ENCODE results near the gene GNLY. TPM values are rescaled to one million over a fixed set of nuclear protein-coding genes. Genes with fewer than 3 reads are reported as not detected.

GNLY gene
- total RNA-seq, 1 donor from 2014 or later, result 21.5 TPM

DNA sequence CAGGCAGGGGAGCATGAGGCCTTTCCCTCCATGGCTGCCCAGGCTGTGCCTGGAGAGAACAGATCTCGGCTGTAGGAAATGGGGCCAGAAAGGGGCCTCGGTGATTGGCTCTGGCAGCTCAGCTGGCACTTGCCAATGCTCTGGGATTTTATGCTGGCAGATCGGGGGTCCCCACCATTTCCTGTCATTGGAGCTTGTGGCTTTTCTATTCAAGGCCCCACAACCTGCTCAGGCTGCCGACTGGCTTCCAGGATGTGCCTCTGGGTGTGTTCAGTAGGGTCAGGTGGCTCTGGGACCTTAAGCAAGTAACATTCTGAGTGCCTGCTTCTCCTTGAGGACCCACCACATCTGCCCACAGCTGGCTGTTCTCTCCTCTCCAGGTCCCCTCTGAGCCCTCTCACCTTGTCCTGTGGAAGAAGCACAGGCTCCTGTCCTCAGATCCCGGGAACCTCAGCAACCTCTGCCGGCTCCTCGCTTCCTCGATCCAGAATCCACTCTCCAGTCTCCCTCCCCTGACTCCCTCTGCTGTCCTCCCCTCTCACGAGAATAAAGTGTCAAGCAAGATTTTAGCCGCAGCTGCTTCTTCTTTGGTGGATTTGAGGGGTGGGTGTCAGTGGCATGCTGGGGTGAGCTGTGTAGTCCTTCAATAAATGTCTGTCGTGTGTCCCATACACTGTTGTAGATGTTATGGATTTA, 4.2 kb downstream of the GNLY start:
- TF ChIP-seq, protein P1, sequence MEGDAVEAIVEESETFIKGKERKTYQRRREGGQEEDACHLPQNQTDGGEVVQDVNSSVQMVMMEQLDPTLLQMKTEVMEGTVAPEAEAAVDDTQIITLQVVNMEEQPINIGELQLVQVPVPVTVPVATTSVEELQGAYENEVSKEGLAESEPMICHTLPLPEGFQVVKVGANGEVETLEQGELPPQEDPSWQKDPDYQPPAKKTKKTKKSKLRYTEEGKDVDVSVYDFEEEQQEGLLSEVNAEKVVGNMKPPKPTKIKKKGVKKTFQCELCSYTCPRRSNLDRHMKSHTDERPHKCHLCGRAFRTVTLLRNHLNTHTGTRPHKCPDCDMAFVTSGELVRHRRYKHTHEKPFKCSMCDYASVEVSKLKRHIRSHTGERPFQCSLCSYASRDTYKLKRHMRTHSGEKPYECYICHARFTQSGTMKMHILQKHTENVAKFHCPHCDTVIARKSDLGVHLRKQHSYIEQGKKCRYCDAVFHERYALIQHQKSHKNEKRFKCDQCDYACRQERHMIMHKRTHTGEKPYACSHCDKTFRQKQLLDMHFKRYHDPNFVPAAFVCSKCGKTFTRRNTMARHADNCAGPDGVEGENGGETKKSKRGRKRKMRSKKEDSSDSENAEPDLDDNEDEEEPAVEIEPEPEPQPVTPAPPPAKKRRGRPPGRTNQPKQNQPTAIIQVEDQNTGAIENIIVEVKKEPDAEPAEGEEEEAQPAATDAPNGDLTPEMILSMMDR (IDR thresholded peaks at IDR 0.05), result no peak
- Histone ChIP-seq H3K27ac (peak overlapping the region; percentile 26), H3K4me3 (no peak overlapping the region), H3K27me3 (ENCODE audit: low read depth) (no peaks in the 10 kb centered on the region), H3K4me1 (no peaks in the 10 kb centered on the region), H3K36me3 (no peaks in the 10 kb centered on the region), H3K9me3 (no peaks in the 10 kb centered on the region)
- ATAC-seq, result no peak
- intact Hi-C loops (cut with DNase I), result no loop called here
- no peak for DNase-seq

DNA sequence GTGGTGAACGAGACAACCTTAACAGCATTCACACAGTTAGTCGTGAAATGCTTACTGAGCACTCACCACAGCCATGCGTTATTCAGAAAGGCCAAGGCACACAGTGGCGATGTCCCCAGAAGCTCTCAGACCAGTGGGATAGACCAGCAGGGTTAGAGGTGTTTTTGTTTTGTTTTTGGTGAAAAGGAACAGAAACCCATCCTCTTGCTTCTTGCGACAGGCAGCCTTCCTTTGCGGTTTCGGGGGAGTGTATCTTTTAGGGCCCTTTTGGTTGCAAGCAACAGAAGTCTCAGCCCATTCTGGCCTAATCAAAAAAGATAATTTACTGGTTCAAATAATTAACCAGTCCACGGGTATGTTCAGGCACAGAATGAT, 4.7 kb downstream of the GNLY start:
- Histone ChIP-seq H3K27ac (no peak overlapping the region), H3K9me3 (no peaks in the 10 kb centered on the region), H3K27me3 (ENCODE audit: low read depth) (no peaks in the 10 kb centered on the region), H3K4me1 (peaks cover 3% of the 10 kb centered on the region), H3K36me3 (no peaks in the 10 kb centered on the region), H3K4me3 (no peak overlapping the region)
- TF ChIP-seq, protein P1 (IDR thresholded peaks at IDR 0.05), result no peak
- intact Hi-C loops (cut with DNase I), result no loop called here
- peak in 1 of 2 donors; percentile 22 for ATAC-seq
- no peak for DNase-seq

DNA sequence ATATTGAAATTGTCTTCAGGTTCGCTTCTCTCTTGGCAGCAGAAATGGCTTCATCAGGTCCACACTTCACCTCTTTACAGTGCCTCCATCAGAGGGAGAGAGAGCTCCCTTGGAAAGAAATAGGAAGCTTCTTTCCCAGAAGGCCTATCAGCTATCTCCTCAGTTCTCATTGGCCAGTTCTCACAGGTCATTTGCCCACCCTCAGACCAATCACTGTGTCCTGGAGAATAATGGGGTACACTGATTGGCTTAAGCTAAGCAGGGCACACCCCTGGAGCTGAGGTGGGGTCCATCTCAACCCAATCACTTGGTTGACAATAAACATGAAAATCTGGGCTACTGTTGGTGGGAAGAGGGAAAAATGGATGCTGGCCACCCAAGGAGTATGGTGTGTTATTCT, 5.2 kb downstream of the GNLY start:
- H3K4me1 ChIP-seq, result peaks cover 7% of the 10 kb centered on the region
- TF ChIP-seq, protein P1 (IDR thresholded peaks at IDR 0.05), result no peak
- H3K9me3 ChIP-seq, result no peaks in the 10 kb centered on the region
- no peak overlapping the region for H3K27ac ChIP-seq
- ATAC-seq (no peak), DNase-seq (no peak)
- H3K27me3 ChIP-seq (ENCODE audit: low read depth), result no peaks in the 10 kb centered on the region
- H3K36me3 ChIP-seq, result no peaks in the 10 kb centered on the region
- intact Hi-C loops (cut with DNase I), result no loop called here
- H3K4me3 ChIP-seq, result no peak overlapping the region

DNA sequence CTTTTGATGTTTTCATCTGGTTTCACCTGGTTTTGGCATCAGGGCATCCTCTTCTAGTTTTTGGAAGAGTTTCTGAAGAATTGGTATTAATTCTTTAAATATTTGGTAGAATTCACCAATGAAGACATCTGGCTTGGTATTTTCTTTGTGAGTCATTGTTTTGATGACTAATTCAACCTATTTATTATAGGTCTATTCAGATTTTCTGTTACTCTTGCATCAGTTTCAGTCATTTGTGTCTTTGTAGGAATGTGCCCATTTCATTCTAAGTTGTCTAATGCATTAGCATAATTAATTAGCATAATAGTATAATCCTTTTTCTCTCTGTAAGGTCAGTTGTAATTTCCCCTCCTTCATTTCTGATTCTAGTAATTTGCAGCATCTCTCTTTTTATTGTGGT, 8.0 kb downstream of the GNLY start:
- Histone ChIP-seq H3K9me3 (no peaks in the 10 kb centered on the region), H3K4me1 (peaks cover 36% of the 10 kb centered on the region), H3K27ac (no peak overlapping the region), H3K27me3 (ENCODE audit: low read depth) (no peaks in the 10 kb centered on the region), H3K4me3 (no peak overlapping the region), H3K36me3 (no peaks in the 10 kb centered on the region)
- intact Hi-C loops (cut with DNase I), result no loop called here
- TF ChIP-seq, protein P1 (IDR thresholded peaks at IDR 0.05), result no peak
- ATAC-seq, result no peak
- no peak for DNase-seq

DNA sequence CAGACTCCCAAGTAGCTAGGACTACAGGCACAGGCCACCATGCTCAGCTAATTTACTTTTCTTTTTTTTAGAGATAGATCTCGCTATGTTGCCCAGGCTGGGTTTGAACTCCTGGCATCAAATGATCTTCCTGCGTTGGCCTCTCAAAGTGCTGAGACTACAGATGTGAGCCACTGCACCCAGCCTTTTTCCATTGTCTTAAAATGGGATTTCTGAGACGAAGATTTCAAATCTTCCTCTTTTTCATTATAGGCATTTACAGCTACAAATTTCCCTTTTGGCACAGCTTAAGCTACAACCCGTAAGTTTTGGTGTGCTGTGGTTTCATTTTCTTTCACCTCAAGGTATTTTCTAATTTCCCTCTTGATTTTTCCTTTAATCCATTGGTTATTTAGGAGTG, 8.6 kb downstream of the GNLY start:
- DNase-seq, result no peak
- peak overlapping the region; percentile 94 for H3K27ac ChIP-seq

More for the DNA sequence above, 8.6 kb downstream of the GNLY start:
- ATAC-seq, result no peak
- Histone ChIP-seq H3K9me3 (no peaks in the 10 kb centered on the region), H3K4me3 (no peak overlapping the region), H3K36me3 (no peaks in the 10 kb centered on the region), H3K4me1 (peaks cover 42% of the 10 kb centered on the region), H3K27me3 (ENCODE audit: low read depth) (no peaks in the 10 kb centered on the region)
- intact Hi-C loops (cut with DNase I), result no loop called here
- TF ChIP-seq, protein P1 (IDR thresholded peaks at IDR 0.05), result no peak

Data from lower lobe of right lung (tissue), 2 donors.